NCI-H1092 (cell line): ENCODE results near the gene GFPT2.
"Not testable (repeated sequence)": the region's sequence is repeated elsewhere in the genome, so short reads cannot be mapped to it uniquely, and the experiment has no call there.

Experiments
- DNase-seq: peaks from one replicate; lab custom pipeline; 2025; lab: John Stamatoyannopoulos, UW

GFPT2 gene

GRCh38 chr5:180304016-180304292 lies 49.2 kb downstream of the GFPT2 start:
- no peak for DNase-seq

GRCh38 chr5:180303226-180304015 lies 49.7 kb downstream of the GFPT2 start:
- DNase-seq: no peak

GRCh38 chr5:180302256-180302655 lies 50.9 kb downstream of the GFPT2 start:
- no peak for DNase-seq

- DNase-seq: no peak
Measured at GRCh38 chr5:180301253-180301652, 51.9 kb downstream of the GFPT2 start.

GRCh38 chr5:180299526-180299925 lies 53.6 kb downstream of the GFPT2 start:
- no peak for DNase-seq

GRCh38 chr5:180299014-180299413 lies 54.1 kb downstream of the GFPT2 start:
- DNase-seq: not testable (repeated sequence)

GRCh38 chr5:180297587-180298282 lies 55.4 kb downstream of the GFPT2 start:
- no peak for DNase-seq

GRCh38 chr5:180296771-180297170 lies 56.4 kb downstream of the GFPT2 start:
- DNase-seq: no peak

- no peak for DNase-seq
Measured at GRCh38 chr5:180294913-180295555, 58.1 kb downstream of the GFPT2 start.

GRCh38 chr5:180294411-180294810 lies 58.7 kb downstream of the GFPT2 start:
- no peak for DNase-seq

GRCh38 chr5:180291943-180292831 lies 60.9 kb downstream of the GFPT2 start, which contains the start of gene MAPK9:
Gene MAPK9, minus strand, starts transcription at chr5:180292083. Its CDS starts 11,522 bp downstream, at chr5:180280561.
- DNase-seq: peak; percentile 70

- no peak for DNase-seq
Measured at GRCh38 chr5:180291234-180291940, 61.7 kb downstream of the GFPT2 start.

GRCh38 chr5:180290568-180291233 lies 62.4 kb downstream of the GFPT2 start:
- no peak for DNase-seq

GRCh38 chr5:180289966-180290365 lies 63.2 kb downstream of the GFPT2 start:
- no peak for DNase-seq

- no peak for DNase-seq
Measured at GRCh38 chr5:180289433-180289832, 63.7 kb downstream of the GFPT2 start.

- no peak for DNase-seq
Measured at GRCh38 chr5:180287868-180288267, 65.3 kb downstream of the GFPT2 start.

GRCh38 chr5:180287404-180287803 lies 65.7 kb downstream of the GFPT2 start:
- no peak for DNase-seq

GRCh38 chr5:180284149-180284548 lies 69.0 kb downstream of the GFPT2 start:
- DNase-seq: no peak

GRCh38 chr5:180283026-180283615 lies 70.0 kb downstream of the GFPT2 start:
- no peak for DNase-seq

GRCh38 chr5:180282281-180282680 lies 70.9 kb downstream of the GFPT2 start:
- DNase-seq: no peak
